Fibroblast of lung (primary cell): ENCODE results near the gene MICOS13.

ENCODE experiments used
- CTCF ChIP-seq, 2 donors: IDR thresholded peaks in 1 of 2; conservative IDR thresholded peaks in 1 of 2; 1 replicate in 1 of 2; 2 replicates in 1 of 2; pipeline ENCODE4 v1.5.1; 2011 to 2012; ENCODE audit warnings: low read length in 2 of 2, control low read depth in 1 of 2, inconsistent platforms in 1 of 2, low read depth in 1 of 2, mild to moderate bottlenecking in 1 of 2
- EZH2 ChIP-seq: IDR thresholded peaks from 2 replicates; pipeline ENCODE4 v1.5.1; 2012; ENCODE audit warnings: low read length, control low read depth, mild to moderate bottlenecking; ENCODE audit errors: missing control alignments

DNA sequence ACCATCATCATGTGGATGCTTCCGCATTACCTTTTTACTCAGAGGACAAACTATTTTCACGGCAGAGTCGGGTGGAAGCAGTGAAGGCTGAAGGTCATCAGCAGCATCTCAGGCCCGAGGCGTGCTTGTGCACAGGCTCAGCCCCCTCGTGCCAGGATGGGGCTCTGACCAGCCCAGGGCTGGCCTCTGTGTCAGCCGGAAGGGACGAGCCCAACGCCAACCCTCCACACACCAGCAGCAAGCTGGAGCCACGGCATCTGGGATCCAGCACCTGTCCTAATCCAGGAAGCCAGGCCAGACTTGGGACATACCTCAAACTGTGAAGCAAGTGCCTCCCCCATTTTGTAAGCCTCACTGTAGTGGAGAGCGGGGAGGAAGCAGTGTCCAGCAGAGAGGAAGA, 11.1 kb downstream of the MICOS13 start:
- no peak for TF ChIP-seq CTCF (conservative IDR thresholded peaks at IDR 0.05 in 1 of 2, IDR thresholded peaks at IDR 0.05 in 1 of 2; ENCODE audit: low read depth in 1 of 2, low read length in 2 of 2)
- no peak for TF ChIP-seq EZH2
